Gastrocnemius medialis (tissue), 4 donors: ENCODE results near the gene C2orf69.

Source experiments
- POLR2A ChIP-seq, 2 donors: fragments of 450-650 bp; IDR thresholded peaks; one replicate each; pipeline ENCODE4 v1.6.1; 2017; ENCODE audit warnings: antibody characterized with exemption in 2 of 2, mild to moderate bottlenecking in 2 of 2, moderate library complexity in 2 of 2
- TF ChIP-seq, protein P1 (sequence below), 5 experiments: fragments of 450-650 bp in 3 of 5; fragments of 200-600 bp in 2 of 5; sonication (generic) in 2 of 5; IDR thresholded peaks in 4 of 5; conservative IDR thresholded peaks in 1 of 5; 1 replicate in 4 of 5; 2 replicates in 1 of 5; pipeline ENCODE4 v1.5.1; 2016 to 2019; ENCODE audit warnings: antibody characterized with exemption in 5 of 5, mild to moderate bottlenecking in 3 of 5, moderate library complexity in 3 of 5

DNA sequence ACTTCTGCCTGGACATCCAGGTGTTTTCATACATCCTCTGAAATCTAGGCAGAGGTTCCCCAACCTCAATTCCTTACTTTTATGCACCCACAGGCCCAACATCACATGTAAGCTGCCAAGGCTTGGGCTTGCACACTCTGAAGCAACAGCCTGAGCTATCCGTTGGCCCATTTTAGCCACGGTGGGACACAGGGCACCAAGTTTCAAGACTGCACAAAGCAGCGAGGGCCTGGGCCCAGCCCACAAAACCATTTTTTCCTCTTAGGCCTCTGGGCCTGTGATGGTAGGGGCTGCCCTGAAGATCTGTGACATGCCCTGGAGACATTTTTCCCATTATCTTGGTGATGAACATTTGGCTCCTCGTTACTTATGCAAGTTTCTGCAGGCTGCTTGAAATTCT lies 5.9 kb downstream of the C2orf69 start:
- TF ChIP-seq, protein P1, sequence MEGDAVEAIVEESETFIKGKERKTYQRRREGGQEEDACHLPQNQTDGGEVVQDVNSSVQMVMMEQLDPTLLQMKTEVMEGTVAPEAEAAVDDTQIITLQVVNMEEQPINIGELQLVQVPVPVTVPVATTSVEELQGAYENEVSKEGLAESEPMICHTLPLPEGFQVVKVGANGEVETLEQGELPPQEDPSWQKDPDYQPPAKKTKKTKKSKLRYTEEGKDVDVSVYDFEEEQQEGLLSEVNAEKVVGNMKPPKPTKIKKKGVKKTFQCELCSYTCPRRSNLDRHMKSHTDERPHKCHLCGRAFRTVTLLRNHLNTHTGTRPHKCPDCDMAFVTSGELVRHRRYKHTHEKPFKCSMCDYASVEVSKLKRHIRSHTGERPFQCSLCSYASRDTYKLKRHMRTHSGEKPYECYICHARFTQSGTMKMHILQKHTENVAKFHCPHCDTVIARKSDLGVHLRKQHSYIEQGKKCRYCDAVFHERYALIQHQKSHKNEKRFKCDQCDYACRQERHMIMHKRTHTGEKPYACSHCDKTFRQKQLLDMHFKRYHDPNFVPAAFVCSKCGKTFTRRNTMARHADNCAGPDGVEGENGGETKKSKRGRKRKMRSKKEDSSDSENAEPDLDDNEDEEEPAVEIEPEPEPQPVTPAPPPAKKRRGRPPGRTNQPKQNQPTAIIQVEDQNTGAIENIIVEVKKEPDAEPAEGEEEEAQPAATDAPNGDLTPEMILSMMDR (IDR thresholded peaks at IDR 0.05 in 4 of 5, conservative IDR thresholded peaks at IDR 0.05 in 1 of 5), result no peak
- TF ChIP-seq POLR2A (IDR thresholded peaks at IDR 0.05), result no peak
